ENCODE measurements around the gene SP1.
"Not testable (repeated sequence)": the region's sequence is repeated elsewhere in the genome, so short reads cannot be mapped to it uniquely, and the experiment has no call there.

DNA sequence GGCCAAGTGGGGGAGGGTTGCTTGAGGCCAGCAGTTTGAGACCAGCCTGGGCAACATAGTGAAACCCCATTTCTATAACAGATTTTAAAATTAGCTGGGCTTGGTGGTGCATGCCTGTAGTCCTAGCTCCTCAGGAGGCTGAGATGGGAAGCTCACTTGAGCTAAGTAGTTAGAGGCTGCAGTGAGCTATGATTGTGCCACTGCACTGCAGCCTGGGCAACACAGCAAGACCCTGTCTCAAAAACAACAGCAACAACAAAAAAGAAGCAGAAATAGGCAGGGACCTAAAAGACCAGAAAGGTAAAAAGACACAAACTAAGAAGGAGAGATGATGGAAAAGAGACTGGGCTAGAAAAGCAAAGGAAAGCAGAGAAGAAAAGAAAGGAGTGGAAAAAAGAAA is 47.6 kb upstream of the SP1 start:
- not testable (repeated sequence) for TF ChIP-seq POLR2A (IDR thresholded peaks at IDR 0.05; ENCODE audit: low read depth); EP300 (IDR thresholded peaks at IDR 0.05); POLR2AphosphoS5 (IDR thresholded peaks at IDR 0.05)
- TF ChIP-seq, protein P1, sequence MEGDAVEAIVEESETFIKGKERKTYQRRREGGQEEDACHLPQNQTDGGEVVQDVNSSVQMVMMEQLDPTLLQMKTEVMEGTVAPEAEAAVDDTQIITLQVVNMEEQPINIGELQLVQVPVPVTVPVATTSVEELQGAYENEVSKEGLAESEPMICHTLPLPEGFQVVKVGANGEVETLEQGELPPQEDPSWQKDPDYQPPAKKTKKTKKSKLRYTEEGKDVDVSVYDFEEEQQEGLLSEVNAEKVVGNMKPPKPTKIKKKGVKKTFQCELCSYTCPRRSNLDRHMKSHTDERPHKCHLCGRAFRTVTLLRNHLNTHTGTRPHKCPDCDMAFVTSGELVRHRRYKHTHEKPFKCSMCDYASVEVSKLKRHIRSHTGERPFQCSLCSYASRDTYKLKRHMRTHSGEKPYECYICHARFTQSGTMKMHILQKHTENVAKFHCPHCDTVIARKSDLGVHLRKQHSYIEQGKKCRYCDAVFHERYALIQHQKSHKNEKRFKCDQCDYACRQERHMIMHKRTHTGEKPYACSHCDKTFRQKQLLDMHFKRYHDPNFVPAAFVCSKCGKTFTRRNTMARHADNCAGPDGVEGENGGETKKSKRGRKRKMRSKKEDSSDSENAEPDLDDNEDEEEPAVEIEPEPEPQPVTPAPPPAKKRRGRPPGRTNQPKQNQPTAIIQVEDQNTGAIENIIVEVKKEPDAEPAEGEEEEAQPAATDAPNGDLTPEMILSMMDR (IDR thresholded peaks at IDR 0.05), result not testable (repeated sequence)
